ENCODE results near the gene MIPEP.

The MIPEP gene

GRCh38 chr13:23804166-23804565 is 85.0 kb downstream of the MIPEP start:
- no peak for DNase-seq

DNA sequence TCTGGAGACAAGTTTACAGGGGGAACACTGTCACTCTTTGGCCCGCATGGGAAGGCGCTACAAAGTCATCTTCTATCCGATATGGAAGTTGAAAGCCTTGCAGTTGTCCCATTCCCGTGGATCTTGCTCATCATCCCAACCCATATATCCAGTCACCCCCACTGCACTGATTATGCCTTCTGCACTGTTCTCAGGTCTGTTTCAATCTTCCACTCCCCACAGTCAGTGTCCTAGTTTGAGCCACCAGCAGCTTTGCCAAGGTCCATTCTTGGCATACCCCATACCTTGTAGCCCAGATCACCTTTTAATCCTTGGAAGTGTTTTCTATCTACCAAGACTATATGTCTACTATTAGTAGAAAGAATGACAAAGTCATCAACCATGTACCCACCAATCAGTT is 88.1 kb downstream of the MIPEP start:
- no peak for DNase-seq

DNA sequence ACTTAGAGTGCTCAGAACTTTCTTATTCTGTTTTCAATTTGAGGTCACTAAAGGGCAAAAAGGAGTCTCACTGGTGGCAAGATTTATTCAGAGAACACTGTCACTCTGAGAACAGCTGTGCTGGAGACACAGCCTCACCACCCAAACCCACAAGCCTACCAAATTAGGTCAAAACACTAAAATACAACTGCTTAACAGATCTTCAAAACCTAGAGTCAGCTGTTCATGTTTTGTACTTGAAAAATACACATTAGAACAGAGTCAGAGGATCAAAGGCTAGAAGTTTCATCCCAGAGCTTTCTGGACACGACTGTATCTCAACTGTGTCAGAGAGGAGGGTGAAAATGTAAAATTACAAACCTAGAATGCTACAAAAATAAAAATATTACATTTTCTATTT is 89.3 kb downstream of the MIPEP start:
- DNase-seq = no peak

- DNase-seq = no peak
These were observed 91.8 kb downstream of the MIPEP start for GRCh38 chr13:23797276-23797903.

DNA sequence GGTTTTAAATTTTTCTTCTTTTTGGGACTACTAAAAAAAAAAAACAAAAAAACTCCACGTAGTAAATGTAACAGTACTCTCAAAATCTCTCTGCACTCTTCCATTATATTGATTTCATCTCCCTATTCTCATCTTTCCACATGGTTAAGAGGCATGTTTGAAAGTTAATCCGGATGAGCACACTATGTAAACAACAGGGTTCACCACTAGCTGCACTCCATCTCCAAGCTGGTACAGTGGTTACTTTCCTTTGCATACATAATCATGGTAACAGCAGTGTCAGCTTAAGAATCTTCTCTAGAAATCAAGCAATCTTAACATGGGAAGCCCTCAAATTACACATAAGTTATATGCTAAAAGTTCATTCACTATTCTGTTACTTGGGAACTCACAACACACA is 92.6 kb downstream of the MIPEP start:
- DNase-seq = no peak

GRCh38 chr13:23794267-23795161 is 94.7 kb downstream of the MIPEP start:
- DNase-seq = no peak

DNA sequence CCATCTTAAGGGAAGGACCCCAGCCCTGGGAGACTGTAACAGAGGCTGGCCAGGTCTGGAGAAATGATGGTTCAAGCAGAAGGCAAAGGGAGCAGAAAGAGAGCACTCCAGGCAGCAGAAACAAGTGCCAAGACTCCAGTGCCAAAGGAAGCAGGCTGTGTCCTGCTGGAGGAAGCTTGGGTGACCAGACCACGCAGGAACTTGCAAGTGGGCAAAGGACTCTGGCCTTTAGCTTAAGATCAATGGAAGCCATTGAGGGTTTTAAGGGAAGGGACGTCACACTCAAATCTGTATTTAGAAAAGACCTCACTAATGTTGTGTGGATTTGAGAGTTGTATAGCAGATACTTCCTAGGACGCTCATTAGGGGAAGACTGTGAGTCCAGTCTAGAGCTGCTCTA is 95.5 kb downstream of the MIPEP start:
- DNase-seq = no peak

DNA sequence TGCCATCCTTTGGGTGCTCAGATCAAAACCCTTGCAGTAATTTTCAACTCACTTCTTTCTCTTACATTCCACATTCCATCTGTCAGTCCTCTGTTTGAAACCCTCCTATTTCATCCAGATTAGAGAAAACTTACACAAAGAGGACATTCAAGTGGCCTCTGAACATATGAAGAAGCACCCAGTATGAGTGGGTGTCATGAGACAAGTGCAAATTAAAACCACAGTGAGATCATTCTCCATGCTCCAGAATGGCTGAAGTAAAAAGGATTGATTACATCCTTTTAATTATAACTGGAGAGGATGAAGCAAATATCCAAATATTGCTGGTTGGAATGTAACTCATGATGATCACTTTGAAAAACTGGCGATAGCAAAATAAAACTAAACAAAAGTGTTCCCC is 96.5 kb downstream of the MIPEP start:
- DNase-seq = no peak

- peak; percentile 12 to 72 for DNase-seq
These were observed 98.5 kb downstream of the MIPEP start for GRCh38 chr13:23790577-23791170.

DNA sequence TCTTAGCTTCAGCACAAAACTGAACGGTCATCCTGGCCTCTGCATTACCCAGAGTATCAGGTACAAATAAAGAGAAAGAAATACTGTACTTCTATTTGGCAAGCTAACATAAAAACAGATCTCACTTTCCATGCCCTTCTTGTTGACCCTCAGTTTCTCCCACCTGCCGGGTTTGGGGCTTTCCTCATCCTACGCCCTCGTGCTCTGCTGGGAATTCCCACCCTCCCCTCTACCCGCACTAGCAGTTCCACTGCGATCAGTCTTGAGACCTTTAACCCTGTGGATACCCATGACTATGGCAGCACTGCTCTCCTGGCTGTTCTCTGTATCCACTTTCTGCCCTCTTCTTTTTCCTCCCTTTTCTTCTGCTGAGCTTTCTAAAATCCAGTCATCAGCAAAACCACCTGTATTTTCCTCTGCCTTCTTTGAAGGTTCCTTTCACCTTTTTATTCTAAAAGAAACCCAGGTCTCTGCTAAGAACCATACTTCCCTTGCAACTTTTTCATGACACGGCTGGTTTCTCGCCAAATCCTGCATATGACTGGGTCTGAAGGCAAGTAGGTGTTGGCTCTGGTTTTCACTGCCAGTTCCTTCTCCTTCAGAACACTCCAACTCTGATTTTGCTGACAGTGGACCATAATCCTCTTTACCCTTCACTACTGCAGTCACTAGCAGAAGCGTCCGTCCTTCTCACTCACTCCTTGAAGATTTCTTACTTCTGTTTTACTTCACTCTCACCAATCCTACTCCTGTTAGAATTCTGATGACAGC is 99.4 kb downstream of the MIPEP start:
- peak in 1 of 2 experiments; percentile 38 for DNase-seq

DNA sequence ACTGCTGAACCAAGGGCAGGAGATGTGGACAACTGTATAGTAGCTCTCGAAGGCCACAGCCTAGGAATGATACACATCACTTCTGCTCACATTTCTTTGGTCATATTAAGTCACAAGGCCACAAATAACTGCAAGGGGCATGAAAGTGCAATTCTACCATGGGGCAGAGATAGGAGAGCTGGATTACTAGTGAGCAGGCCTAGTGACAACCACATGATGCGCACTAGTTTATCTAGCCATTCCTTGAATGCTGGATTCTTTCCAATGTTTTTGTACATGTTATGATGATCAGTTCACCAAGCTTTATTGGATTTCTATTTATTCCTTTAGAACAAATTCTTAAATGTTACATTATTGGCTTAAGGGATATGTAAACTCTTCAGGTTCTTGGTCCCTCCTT is 100.7 kb downstream of the MIPEP start:
- DNase-seq = no peak

GRCh38 chr13:23787464-23787863 is 101.7 kb downstream of the MIPEP start:
- DNase-seq = no peak

DNA sequence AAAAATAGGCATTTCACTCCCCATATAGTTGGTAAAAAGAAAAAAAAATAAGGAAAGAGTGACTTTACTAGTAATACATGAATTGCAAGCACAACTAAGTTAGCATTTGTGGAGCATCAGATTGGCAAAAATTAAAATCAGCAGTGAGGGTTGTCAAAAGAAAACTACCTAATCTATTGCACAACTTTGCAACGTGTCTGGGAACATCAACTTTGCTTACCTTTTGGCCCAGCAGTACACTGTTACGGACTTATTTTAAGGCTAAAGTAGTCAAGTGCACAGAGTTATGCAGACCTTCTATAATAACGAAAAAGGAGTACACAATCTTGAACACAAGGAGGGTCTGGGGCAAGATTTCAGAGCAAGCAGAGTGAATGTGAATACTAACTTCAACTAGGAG is 102.6 kb downstream of the MIPEP start:
- DNase-seq = no peak

GRCh38 chr13:23778879-23779278 is 110.3 kb downstream of the MIPEP start:
- no peak for DNase-seq

GRCh38 chr13:23778002-23778652 is 111.1 kb downstream of the MIPEP start:
- DNase-seq = no peak

DNA sequence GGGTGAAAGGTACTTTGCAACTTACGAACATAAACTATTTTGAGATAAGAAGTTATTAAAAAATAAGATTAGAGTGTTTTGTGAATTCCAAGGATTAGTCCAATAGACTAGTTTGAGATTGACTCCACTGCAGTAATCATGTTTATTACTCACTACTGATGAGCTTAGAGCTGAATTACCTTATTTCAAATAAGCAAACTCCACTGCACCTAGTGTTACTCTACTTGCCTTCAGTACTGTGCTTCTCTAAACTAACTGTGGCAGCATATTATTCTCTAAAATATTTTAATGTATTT is 111.7 kb downstream of the MIPEP start:
- DNase-seq = no peak

DNA sequence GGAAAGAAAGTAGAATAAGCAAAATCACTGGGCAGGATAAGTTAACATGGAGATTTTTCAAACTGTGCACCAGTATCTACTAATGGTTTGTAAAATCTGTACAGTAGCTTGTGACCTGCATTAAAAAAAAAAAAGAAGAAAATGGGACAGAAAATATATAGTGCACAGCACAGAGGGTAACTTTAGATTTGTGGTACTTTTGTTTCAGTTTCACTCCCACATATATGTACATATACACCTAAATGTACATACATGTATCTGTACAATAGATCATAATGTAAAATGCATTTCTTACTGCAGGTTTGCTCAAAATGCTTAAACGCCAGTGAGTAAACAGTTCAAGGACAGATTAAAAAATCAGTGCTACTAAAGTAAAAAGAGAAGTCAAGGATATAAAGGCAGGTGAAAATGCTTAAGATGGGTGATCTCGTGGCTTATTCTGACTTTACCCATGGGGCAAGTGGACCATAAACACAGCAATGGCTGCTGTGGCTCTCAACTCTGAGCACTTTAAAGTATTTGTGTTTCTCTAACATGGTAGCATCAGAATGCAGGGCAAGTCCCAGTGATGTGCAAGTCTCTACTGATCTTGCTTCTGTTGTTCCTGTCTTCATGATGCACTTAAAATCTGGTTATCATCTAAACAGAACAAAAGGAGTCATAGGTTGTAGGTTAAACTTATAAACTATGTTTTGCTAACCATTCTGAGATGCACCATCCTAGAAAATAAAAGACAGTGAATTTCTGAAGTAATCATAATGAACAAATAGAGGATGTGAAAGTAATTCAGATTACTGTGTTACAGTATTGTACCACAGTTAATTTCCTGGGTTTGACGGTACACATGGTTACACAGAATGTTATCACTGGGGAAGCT is 112.3 kb downstream of the MIPEP start:
- no peak for DNase-seq

DNA sequence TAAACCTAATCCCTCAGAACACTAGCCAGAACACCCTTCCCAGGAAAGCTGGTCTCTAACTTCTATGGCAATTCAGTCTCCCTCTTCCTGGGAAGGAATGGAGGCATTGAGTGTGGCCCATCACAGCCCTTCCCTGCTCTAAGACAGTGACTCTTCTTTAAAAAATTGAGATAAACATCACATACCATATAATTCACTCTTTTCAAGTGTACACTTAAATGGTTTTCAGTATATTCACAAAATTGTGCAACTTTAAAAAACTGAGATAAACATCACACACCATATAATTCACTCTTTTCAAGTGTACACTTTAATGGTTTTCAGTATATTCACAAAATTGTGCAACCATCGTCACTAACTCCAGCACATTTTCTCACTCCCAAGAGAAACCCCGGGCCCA is 116.5 kb downstream of the MIPEP start:
- no peak for DNase-seq

DNA sequence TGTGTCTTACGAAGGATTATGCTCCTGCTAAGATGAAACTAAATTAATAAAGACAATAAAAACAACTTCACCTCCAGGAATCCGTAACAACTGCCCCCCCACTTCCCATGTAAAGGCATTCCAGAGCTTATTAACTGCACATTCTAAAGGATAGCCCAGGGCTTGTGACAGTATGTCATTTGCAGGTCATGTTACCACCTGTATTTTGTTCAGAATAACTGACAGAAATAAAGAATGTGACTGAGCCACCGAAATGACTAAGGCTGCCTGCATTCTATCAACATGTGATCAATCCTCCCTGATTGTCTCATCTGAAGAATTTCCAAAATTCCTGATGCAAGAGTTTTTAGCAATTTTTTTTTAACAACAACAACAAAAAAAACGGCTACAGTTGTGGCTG is 117.2 kb downstream of the MIPEP start:
- no peak for DNase-seq

- DNase-seq = no peak
These were observed 117.6 kb downstream of the MIPEP start for GRCh38 chr13:23771552-23771951.

DNA sequence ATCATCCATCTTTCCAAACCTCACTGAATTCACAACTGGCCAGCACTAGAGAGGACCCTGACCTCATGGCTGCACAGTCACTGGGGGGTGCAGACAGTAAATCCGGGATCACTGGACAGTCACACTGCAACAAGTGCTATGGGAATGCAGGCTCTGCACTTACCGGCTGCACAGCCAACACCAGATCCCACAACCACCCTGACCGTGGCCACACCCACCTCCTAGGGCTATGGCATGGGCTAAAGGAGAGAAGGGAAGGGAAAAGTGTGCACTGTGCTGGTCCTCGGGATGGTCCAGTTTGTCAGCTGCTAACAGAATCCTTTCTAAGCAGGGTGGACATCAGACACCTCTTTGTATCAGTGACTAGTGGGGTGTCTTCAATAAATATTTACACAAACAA is 118.2 kb downstream of the MIPEP start:
- DNase-seq = no peak

DNA sequence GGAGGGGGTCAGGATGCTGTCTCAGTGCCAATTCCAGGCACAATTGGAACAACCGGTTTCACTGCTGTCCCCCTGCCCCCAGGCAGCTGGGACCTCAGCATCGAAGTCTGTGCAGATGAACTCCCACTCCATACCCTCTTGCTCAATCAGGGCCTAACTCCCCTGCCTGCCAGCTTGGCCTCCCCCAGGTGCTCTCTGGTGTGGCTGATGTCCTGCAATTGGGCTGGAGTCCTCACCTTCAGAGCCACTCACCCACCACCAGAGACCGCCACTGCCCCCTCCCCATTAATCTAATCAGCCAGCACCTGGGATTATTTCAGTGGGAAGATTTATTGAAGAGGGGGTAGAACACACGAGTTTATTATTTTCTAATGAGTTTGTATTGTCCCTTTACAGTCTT is 118.8 kb downstream of the MIPEP start:
- no peak for DNase-seq

Data from NCI-H446 (cell line).